Neutrophil (primary cell): ENCODE measurements around the gene MLANA.

ENCODE experiments used
- H3K27ac ChIP-seq: fragments of 200-600 bp; sonication (generic); 2 replicates; pipeline ENCODE4 v1.5.1; 2016; ENCODE audit warnings: mild to moderate bottlenecking, moderate library complexity
- H3K27me3 ChIP-seq: fragments of 200-600 bp; sonication (generic); 2 replicates; pipeline ENCODE4 v1.6.0; 2016; ENCODE audit warnings: mild to moderate bottlenecking
- H3K36me3 ChIP-seq: fragments of 200-600 bp; sonication (generic); 2 replicates; pipeline ENCODE4 v1.5.1; 2017
- H3K4me1 ChIP-seq, 2 experiments: fragments of 200-600 bp in 1 of 2; sonication (generic) in 1 of 2; 1 replicate in 1 of 2; 2 replicates in 1 of 2; pipeline versions ENCODE4 v1.5.1 to v1.6.1; 2013 to 2016; ENCODE audit warnings: low read depth in 1 of 2, low read length in 1 of 2, mild to moderate bottlenecking in 1 of 2, moderate library complexity in 1 of 2; ENCODE audit not compliant: control insufficient read depth in 1 of 2, insufficient read depth in 1 of 2
- H3K4me3 ChIP-seq, 2 experiments: fragments of 200-600 bp in 1 of 2; sonication (generic) in 1 of 2; 1 replicate in 1 of 2; 2 replicates in 1 of 2; pipeline ENCODE4 v1.5.1; 2013 to 2016; ENCODE audit warnings: low read depth in 1 of 2, low read length in 1 of 2, mild to moderate bottlenecking in 1 of 2, moderate library complexity in 1 of 2
- H3K9me3 ChIP-seq: fragments of 200-600 bp; sonication (generic); 2 replicates; pipeline ENCODE4 v1.5.1; 2016
- TF ChIP-seq, protein P1 (sequence below): fragments of 200-600 bp; sonication (generic); IDR thresholded peaks from 2 replicates; pipeline ENCODE4 v1.5.1; 2016; ENCODE audit warnings: antibody characterized with exemption

The MLANA gene

DNA sequence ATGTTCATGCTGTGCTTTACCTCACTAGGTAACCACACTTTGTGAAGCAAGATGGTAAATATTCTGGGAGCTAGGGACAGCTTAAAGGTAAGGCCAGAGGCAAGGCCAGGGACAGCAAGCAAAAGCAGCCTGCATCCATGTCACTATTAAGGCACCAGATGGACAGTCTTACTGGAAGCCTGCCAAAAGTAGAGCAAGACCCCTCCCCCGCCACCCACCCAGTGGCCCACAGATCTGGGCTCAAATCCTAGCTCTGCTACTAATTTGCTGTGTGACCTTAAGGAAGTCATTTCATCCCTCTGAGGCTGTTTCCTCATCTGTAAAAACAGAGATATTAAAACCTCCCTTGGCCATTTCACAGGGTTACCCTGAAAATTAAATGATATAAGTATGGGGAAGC, 44.6 kb upstream of the MLANA start:
- Histone ChIP-seq H3K36me3 (no peaks in the 10 kb centered on the region), H3K4me3 (no peak overlapping the region), H3K9me3 (no peaks in the 10 kb centered on the region), H3K27me3 (peaks cover 22% of the 10 kb centered on the region), H3K4me1 (peaks cover 5 to 7% of the 10 kb centered on the region in 2 experiments), H3K27ac (no peak overlapping the region)
- TF ChIP-seq, protein P1, sequence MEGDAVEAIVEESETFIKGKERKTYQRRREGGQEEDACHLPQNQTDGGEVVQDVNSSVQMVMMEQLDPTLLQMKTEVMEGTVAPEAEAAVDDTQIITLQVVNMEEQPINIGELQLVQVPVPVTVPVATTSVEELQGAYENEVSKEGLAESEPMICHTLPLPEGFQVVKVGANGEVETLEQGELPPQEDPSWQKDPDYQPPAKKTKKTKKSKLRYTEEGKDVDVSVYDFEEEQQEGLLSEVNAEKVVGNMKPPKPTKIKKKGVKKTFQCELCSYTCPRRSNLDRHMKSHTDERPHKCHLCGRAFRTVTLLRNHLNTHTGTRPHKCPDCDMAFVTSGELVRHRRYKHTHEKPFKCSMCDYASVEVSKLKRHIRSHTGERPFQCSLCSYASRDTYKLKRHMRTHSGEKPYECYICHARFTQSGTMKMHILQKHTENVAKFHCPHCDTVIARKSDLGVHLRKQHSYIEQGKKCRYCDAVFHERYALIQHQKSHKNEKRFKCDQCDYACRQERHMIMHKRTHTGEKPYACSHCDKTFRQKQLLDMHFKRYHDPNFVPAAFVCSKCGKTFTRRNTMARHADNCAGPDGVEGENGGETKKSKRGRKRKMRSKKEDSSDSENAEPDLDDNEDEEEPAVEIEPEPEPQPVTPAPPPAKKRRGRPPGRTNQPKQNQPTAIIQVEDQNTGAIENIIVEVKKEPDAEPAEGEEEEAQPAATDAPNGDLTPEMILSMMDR: no peak

DNA sequence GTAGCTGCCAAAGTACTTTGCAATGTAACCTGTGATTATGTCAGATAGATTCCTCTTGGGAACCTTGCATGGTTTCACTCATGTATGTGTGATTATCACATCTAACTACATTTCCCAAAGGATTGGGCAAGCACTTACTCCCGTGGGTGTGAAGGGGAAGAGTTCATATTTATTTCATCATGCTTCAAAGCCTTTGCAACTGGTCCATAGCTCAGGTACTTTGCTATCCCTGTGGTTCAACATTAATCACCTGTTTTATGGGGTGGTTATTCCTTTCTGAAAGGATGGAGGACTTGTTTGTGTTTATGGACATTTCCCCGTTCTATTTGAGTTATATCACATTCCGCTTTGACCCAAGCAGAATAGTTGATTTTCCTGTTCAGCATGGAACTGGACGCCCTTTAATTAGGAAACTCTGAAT, 44.2 kb upstream of the MLANA start:
- H3K36me3 ChIP-seq: no peaks in the 10 kb centered on the region
- H3K9me3 ChIP-seq: no peaks in the 10 kb centered on the region
- no peak overlapping the region for H3K27ac ChIP-seq
- no peak overlapping the region for H3K4me3 ChIP-seq
- H3K4me1 ChIP-seq: peaks cover 5 to 7% of the 10 kb centered on the region in 2 experiments
- TF ChIP-seq, protein P1: no peak
- H3K27me3 ChIP-seq: peaks cover 22% of the 10 kb centered on the region

DNA sequence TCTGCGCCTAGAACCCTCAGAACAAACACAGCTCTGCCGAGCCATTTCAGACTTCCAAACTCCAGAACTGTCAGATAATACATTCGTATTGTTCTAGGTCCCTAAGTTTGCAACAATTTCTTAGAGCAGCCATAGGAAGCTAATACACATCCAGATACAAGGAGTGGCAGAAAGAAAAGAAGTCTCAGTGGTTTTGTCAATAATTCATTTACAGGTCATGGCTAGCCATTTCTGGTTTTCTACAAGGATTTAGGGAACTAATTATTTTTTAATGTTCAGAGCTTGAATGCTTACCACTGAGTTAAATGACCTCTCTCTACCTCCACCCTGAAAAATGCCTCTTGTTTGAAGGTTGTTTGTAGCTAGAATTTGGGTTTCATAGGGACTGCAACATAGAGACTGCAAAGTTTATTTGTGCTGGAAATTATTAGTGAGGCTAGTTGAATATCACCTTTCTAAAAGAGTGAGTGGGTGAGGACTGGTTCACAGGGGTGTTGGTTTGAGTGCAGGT, 42.3 kb upstream of the MLANA start:
- peaks cover 5 to 7% of the 10 kb centered on the region in 2 experiments for H3K4me1 ChIP-seq
- no peak overlapping the region for H3K4me3 ChIP-seq
- H3K9me3 ChIP-seq: no peaks in the 10 kb centered on the region

DNA sequence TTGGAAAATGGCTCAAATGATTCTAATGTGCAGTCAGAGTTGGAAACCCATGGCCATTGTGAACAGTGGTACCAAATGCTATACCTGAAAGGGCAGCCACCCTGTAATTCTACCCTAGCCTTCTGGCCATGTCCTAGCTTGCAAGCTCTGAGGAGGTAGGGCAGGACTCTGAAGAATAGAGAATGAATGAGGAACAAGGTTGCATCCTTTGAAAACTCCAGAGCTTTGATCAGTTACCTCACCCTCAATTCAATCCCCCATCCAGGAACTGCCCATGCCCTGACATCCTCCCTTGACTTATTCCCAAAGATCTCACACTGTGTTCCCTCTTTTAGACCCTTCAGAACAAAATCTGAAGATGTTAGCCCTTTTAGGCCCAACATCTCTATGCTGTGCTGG, 40.0 kb upstream of the MLANA start:
- TF ChIP-seq, protein P1: no peak
- Histone ChIP-seq H3K9me3 (no peaks in the 10 kb centered on the region), H3K27me3 (no peaks in the 10 kb centered on the region), H3K4me1 (peaks cover 5 to 7% of the 10 kb centered on the region in 2 experiments), H3K27ac (no peak overlapping the region), H3K36me3 (no peaks in the 10 kb centered on the region), H3K4me3 (no peak overlapping the region)

More for the DNA sequence above, 42.3 kb upstream of the MLANA start:
- H3K36me3 ChIP-seq: no peaks in the 10 kb centered on the region
- peaks cover 12% of the 10 kb centered on the region for H3K27me3 ChIP-seq
- H3K27ac ChIP-seq: no peak overlapping the region
- TF ChIP-seq, protein P1: no peak

DNA sequence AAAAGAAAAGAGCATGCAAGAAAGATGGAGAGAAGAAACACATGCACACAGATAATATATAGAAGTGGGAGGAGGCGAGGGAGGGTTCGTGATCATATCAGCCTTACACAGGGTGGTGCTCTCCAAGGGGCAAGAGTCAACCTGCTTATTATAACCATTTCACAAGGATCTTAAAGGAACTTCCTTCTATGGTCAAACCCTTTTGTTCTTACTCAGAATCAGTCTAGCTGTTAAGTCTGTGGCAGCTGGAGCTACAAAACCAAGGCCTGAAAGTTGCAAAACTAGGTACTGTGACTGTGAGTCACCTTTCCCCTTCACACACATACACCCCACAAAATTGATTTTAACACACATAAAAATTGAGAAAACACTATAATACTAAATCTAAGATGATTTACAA, 39.2 kb upstream of the MLANA start:
- Histone ChIP-seq H3K9me3 (no peaks in the 10 kb centered on the region), H3K27ac (no peak overlapping the region), H3K4me1 (peaks cover 1 to 2% of the 10 kb centered on the region in 2 experiments), H3K36me3 (no peaks in the 10 kb centered on the region), H3K27me3 (no peaks in the 10 kb centered on the region), H3K4me3 (no peak overlapping the region)
- TF ChIP-seq, protein P1: no peak
